ENCODE results near the gene CNIH2.

CNIH2 gene

GRCh38 chr11:66288671-66289547 lies 10.9 kb downstream of the CNIH2 start, which contains the start of gene YIF1A:
YIF1A (minus strand) TSS chr11:66289143; CDS start chr11:66288985, 158 bp downstream.
- Histone ChIP-seq H3K27ac (peak within 1 kb of the TSS; percentile 64), H2AFZ (ENCODE audit: low read depth) (peak within 1 kb of the TSS; percentile 73), H3K27me3 (ENCODE audit: insufficient read depth, low read depth) (peaks cover 5% of the 10 kb centered on the region; the same call in 1 of the 2 replicates), H3K4me3 (IDR thresholded peaks at IDR 0.05; ENCODE audit: insufficient read depth, low read depth, low read length) (no peak within 1 kb of the TSS), H4K20me1 (ENCODE audit: insufficient read depth) (no peaks in the 10 kb centered on the region), H3K9ac (peak within 1 kb of the TSS; percentile 88), H3K79me2 (ENCODE audit: insufficient read depth, low read depth) (peaks cover 8% of the 10 kb centered on the region; the same call in 1 of the 2 replicates), H3K36me3 (ENCODE audit: insufficient read depth) (no peaks in the 10 kb centered on the region), H3K4me1 (ENCODE audit: low read depth, poor library complexity, severe bottlenecking) (peaks cover 16% of the 10 kb centered on the region), H3K4me2 (peak within 1 kb of the TSS; percentile 82)
- TF ChIP-seq CTCF (conservative IDR thresholded peaks at IDR 0.05; ENCODE audit: low read depth, low read length): no peak

GRCh38 chr11:66289548-66290329 lies 11.8 kb downstream of the CNIH2 start:
- no peaks in the 10 kb centered on the region for H3K36me3 ChIP-seq (ENCODE audit: insufficient read depth)
- H3K27ac ChIP-seq: peak overlapping the region; percentile 61
- H3K27me3 ChIP-seq (ENCODE audit: insufficient read depth, low read depth): peaks cover 5% of the 10 kb centered on the region; the same call in 1 of the 2 replicates
- H3K9ac ChIP-seq: peak overlapping the region; percentile 17; the same call in 1 of the 2 replicates
- TF ChIP-seq CTCF (conservative IDR thresholded peaks at IDR 0.05; ENCODE audit: low read depth, low read length): no peak
- peaks cover 16% of the 10 kb centered on the region for H3K4me1 ChIP-seq (ENCODE audit: low read depth, poor library complexity, severe bottlenecking)
- H3K4me3 ChIP-seq (IDR thresholded peaks at IDR 0.05; ENCODE audit: insufficient read depth, low read depth, low read length): no peak overlapping the region
- H4K20me1 ChIP-seq (ENCODE audit: insufficient read depth): no peaks in the 10 kb centered on the region
- peaks cover 8% of the 10 kb centered on the region; the same call in 1 of the 2 replicates for H3K79me2 ChIP-seq (ENCODE audit: insufficient read depth, low read depth)
- peak overlapping the region; percentile 62 for H3K4me2 ChIP-seq
- H2AFZ ChIP-seq (ENCODE audit: low read depth): peak overlapping the region; percentile 73; the same call in 1 of the 2 replicates

- TF ChIP-seq CTCF (conservative IDR thresholded peaks at IDR 0.05; ENCODE audit: low read depth, low read length): no peak
- Histone ChIP-seq H3K4me2 (peak overlapping the region; percentile 62), H3K27ac (no peak overlapping the region), H4K20me1 (ENCODE audit: insufficient read depth) (no peaks in the 10 kb centered on the region), H3K36me3 (ENCODE audit: insufficient read depth) (no peaks in the 10 kb centered on the region), H3K27me3 (ENCODE audit: insufficient read depth, low read depth) (peaks cover 6% of the 10 kb centered on the region; the same call in 1 of the 2 replicates), H2AFZ (ENCODE audit: low read depth) (peak overlapping the region; percentile 73; the same call in 1 of the 2 replicates), H3K4me1 (ENCODE audit: low read depth, poor library complexity, severe bottlenecking) (peaks cover 16% of the 10 kb centered on the region), H3K9ac (no peak overlapping the region; the same call in 1 of the 2 replicates), H3K4me3 (IDR thresholded peaks at IDR 0.05; ENCODE audit: insufficient read depth, low read depth, low read length) (no peak overlapping the region), H3K79me2 (ENCODE audit: insufficient read depth, low read depth) (peaks cover 8% of the 10 kb centered on the region; the same call in 1 of the 2 replicates)
These were observed 12.3 kb downstream of the CNIH2 start for GRCh38 chr11:66290330-66290621.

GRCh38 chr11:66291303-66291705 lies 13.3 kb downstream of the CNIH2 start:
- Histone ChIP-seq H3K79me2 (ENCODE audit: insufficient read depth, low read depth) (peaks cover 8% of the 10 kb centered on the region; the same call in 1 of the 2 replicates), H3K9ac (no peak overlapping the region), H4K20me1 (ENCODE audit: insufficient read depth) (no peaks in the 10 kb centered on the region), H3K4me2 (no peak overlapping the region), H2AFZ (ENCODE audit: low read depth) (no peak overlapping the region), H3K27ac (no peak overlapping the region), H3K4me1 (ENCODE audit: low read depth, poor library complexity, severe bottlenecking) (peaks cover 16% of the 10 kb centered on the region), H3K27me3 (ENCODE audit: insufficient read depth, low read depth) (peaks cover 14% of the 10 kb centered on the region), H3K4me3 (IDR thresholded peaks at IDR 0.05; ENCODE audit: insufficient read depth, low read depth, low read length) (no peak overlapping the region), H3K36me3 (ENCODE audit: insufficient read depth) (no peaks in the 10 kb centered on the region)
- TF ChIP-seq CTCF (conservative IDR thresholded peaks at IDR 0.05; ENCODE audit: low read depth, low read length): no peak

All from KMS-11 (cell line).